Measurements from ENCODE around the gene GAST. TPM values are rescaled to one million over a fixed set of nuclear protein-coding genes. Genes with fewer than 3 reads are reported as not detected.

Gene GAST
- total and polyA plus RNA-seq, 2 of the 13 experiments (the other 11 are each of a cell fraction or from before 2014, with no cell fraction given): 0.32 to 0.42 TPM

DNA sequence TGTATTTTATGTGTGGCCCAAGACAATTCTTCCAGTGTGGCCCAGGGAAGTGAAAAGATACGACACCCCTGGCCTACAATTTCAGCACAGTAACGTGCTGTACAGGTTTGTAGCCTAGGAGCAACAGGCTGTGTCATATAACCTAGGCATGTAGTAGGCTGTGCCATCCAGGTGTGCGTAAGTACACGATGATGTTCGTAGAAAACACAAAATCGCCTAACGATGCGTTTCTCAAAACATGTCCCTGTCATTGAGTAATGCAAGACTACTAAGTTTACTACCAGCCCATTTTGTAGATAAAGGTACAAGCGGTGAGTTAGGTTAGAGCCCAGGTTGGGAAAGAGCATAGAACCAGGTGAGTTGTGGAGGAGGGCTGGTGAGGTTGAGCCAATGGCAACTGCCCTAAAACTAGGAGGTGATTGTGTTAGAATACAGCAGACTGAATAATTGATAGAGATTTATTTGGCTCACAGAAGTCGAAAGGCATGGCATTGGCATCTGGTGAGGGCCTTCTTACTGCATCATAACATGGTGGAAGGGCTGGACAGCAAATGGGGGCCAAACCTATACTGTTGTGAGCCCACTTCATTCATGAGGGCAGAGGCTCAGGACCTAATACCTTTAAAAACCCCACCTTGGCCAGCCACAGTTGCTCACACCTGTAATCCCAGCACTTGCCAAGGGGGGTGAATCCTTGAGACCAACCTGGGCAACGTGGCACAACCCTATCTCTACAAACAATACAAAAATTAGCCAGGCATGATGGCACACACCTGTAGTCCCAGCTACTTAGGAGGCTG, 19.2 kb upstream of the GAST start (continued):
- TF ChIP-seq ZNF709 (CRISPR knock-in tag; IDR thresholded peaks at IDR 0.05): 0 out of 2 replicates have a peak, but pooled peaks have one; percentile 16
- 0 out of 2 replicates have a peak, but pooled peaks have one; percentile 36 for TF ChIP-seq BORCS8-MEF2B (CRISPR knock-in tag; IDR thresholded peaks at IDR 0.05)
- TF ChIP-seq ZNF598 (CRISPR knock-in tag; IDR thresholded peaks at IDR 0.05; ENCODE audit: borderline replicate concordance): 0 out of 2 replicates have a peak, but pooled peaks have one; percentile 38
- peak; percentile 57; the same call in 1 of the 2 replicates for TF ChIP-seq KDM2A (CRISPR knock-in tag; IDR thresholded peaks at IDR 0.05; ENCODE audit: borderline replicate concordance, low read depth)
- peak; percentile 99 for TF ChIP-seq RBM22 (optimal IDR thresholded peaks at IDR 0.05; ENCODE audit: low read length)
- 0 out of 2 replicates have a peak, but pooled peaks have one; percentile 43 for TF ChIP-seq CHD2 (IDR thresholded peaks at IDR 0.05; ENCODE audit: low read depth, low read length)
- 0 out of 2 replicates have a peak, but pooled peaks have one; percentile 23 for TF ChIP-seq DNMT3B (CRISPR knock-in tag; conservative IDR thresholded peaks at IDR 0.05)
- TF ChIP-seq, protein P1, sequence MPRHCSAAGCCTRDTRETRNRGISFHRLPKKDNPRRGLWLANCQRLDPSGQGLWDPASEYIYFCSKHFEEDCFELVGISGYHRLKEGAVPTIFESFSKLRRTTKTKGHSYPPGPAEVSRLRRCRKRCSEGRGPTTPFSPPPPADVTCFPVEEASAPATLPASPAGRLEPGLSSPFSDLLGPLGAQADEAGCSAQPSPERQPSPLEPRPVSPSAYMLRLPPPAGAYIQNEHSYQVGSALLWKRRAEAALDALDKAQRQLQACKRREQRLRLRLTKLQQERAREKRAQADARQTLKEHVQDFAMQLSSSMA (CRISPR knock-in tag; IDR thresholded peaks at IDR 0.05): 0 out of 2 replicates have a peak, but pooled peaks have one; percentile 29
- TF ChIP-seq, protein P2, sequence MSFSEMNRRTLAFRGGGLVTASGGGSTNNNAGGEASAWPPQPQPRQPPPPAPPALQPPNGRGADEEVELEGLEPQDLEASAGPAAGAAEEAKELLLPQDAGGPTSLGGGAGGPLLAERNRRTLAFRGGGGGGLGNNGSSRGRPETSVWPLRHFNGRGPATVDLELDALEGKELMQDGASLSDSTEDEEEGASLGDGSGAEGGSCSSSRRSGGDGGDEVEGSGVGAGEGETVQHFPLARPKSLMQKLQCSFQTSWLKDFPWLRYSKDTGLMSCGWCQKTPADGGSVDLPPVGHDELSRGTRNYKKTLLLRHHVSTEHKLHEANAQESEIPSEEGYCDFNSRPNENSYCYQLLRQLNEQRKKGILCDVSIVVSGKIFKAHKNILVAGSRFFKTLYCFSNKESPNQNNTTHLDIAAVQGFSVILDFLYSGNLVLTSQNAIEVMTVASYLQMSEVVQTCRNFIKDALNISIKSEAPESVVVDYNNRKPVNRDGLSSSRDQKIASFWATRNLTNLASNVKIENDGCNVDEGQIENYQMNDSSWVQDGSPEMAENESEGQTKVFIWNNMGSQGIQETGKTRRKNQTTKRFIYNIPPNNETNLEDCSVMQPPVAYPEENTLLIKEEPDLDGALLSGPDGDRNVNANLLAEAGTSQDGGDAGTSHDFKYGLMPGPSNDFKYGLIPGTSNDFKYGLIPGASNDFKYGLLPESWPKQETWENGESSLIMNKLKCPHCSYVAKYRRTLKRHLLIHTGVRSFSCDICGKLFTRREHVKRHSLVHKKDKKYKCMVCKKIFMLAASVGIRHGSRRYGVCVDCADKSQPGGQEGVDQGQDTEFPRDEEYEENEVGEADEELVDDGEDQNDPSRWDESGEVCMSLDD (CRISPR knock-in tag; IDR thresholded peaks at IDR 0.05; ENCODE audit: borderline replicate concordance): no peak
- no peak for TF ChIP-seq RELA (CRISPR knock-in tag; IDR thresholded peaks at IDR 0.05)
- TF ChIP-seq MED1 (CRISPR knock-in tag; IDR thresholded peaks at IDR 0.05): no peak
- TF ChIP-seq, protein P3, sequence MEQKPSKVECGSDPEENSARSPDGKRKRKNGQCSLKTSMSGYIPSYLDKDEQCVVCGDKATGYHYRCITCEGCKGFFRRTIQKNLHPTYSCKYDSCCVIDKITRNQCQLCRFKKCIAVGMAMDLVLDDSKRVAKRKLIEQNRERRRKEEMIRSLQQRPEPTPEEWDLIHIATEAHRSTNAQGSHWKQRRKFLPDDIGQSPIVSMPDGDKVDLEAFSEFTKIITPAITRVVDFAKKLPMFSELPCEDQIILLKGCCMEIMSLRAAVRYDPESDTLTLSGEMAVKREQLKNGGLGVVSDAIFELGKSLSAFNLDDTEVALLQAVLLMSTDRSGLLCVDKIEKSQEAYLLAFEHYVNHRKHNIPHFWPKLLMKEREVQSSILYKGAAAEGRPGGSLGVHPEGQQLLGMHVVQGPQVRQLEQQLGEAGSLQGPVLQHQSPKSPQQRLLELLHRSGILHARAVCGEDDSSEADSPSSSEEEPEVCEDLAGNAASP (CRISPR knock-in tag; IDR thresholded peaks at IDR 0.05; ENCODE audit: borderline replicate concordance): no peak
- TF ChIP-seq ERF (CRISPR knock-in tag; IDR thresholded peaks at IDR 0.05): 0 out of 2 replicates have a peak, but pooled peaks have one; percentile 11
- TF ChIP-seq, protein P4, sequence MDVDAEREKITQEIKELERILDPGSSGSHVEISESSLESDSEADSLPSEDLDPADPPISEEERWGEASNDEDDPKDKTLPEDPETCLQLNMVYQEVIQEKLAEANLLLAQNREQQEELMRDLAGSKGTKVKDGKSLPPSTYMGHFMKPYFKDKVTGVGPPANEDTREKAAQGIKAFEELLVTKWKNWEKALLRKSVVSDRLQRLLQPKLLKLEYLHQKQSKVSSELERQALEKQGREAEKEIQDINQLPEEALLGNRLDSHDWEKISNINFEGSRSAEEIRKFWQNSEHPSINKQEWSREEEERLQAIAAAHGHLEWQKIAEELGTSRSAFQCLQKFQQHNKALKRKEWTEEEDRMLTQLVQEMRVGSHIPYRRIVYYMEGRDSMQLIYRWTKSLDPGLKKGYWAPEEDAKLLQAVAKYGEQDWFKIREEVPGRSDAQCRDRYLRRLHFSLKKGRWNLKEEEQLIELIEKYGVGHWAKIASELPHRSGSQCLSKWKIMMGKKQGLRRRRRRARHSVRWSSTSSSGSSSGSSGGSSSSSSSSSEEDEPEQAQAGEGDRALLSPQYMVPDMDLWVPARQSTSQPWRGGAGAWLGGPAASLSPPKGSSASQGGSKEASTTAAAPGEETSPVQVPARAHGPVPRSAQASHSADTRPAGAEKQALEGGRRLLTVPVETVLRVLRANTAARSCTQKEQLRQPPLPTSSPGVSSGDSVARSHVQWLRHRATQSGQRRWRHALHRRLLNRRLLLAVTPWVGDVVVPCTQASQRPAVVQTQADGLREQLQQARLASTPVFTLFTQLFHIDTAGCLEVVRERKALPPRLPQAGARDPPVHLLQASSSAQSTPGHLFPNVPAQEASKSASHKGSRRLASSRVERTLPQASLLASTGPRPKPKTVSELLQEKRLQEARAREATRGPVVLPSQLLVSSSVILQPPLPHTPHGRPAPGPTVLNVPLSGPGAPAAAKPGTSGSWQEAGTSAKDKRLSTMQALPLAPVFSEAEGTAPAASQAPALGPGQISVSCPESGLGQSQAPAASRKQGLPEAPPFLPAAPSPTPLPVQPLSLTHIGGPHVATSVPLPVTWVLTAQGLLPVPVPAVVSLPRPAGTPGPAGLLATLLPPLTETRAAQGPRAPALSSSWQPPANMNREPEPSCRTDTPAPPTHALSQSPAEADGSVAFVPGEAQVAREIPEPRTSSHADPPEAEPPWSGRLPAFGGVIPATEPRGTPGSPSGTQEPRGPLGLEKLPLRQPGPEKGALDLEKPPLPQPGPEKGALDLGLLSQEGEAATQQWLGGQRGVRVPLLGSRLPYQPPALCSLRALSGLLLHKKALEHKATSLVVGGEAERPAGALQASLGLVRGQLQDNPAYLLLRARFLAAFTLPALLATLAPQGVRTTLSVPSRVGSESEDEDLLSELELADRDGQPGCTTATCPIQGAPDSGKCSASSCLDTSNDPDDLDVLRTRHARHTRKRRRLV (CRISPR knock-in tag; IDR thresholded peaks at IDR 0.05): no peak
- TF ChIP-seq, protein P5, sequence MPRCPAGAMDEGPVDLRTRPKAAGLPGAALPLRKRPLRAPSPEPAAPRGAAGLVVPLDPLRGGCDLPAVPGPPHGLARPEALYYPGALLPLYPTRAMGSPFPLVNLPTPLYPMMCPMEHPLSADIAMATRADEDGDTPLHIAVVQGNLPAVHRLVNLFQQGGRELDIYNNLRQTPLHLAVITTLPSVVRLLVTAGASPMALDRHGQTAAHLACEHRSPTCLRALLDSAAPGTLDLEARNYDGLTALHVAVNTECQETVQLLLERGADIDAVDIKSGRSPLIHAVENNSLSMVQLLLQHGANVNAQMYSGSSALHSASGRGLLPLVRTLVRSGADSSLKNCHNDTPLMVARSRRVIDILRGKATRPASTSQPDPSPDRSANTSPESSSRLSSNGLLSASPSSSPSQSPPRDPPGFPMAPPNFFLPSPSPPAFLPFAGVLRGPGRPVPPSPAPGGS (CRISPR knock-in tag; IDR thresholded peaks at IDR 0.05): peak; percentile 42
- 0 out of 2 replicates have a peak, but pooled peaks have one; percentile 25 for TF ChIP-seq MXD4 (CRISPR knock-in tag; IDR thresholded peaks at IDR 0.05)
- no peak for TF ChIP-seq RFX1 (IDR thresholded peaks at IDR 0.05)

Data from HepG2 (cell line).